ENCODE data around the gene SLC2A5. TPM values are rescaled to one million over a fixed set of nuclear protein-coding genes. Genes with fewer than 3 reads are reported as not detected.

Gene SLC2A5
- total RNA-seq, 1 donor from 2014 or later: 0.79 TPM

GRCh38 chr1:9093581-9093980, 24.1 kb upstream of the SLC2A5 start:
- peaks cover 14% of the 10 kb centered on the region for H3K9me3 Mint-ChIP-seq (ENCODE audit: unreplicated experiment)
- H4K20me1 ChIP-seq (ENCODE audit: insufficient read depth, low read length): no peaks in the 10 kb centered on the region
- H3K9me3 ChIP-seq (ENCODE audit: insufficient read depth, low read depth, low read length): no peaks in the 10 kb centered on the region
- TF ChIP-seq CTCF (IDR thresholded peaks at IDR 0.05; ENCODE audit: insufficient read depth, low read depth, low read length): no peak
- TF ChIP-seq EZH2 (IDR thresholded peaks at IDR 0.05; ENCODE audit: insufficient read depth, low read length): no peak
- FAIRE-seq (no peak), DNase-seq (ENCODE audit: low read depth) (no peak)
- H3K27ac Mint-ChIP-seq (ENCODE audit: unreplicated experiment): no peak overlapping the region
- peaks cover 37% of the 10 kb centered on the region for H3K27me3 ChIP-seq (ENCODE audit: insufficient read depth, low read length)
- H3K9ac ChIP-seq (ENCODE audit: low read length): no peak overlapping the region
- no peaks in the 10 kb centered on the region for H3K36me3 ChIP-seq (ENCODE audit: insufficient read depth, low read length)
- peaks cover 8% of the 10 kb centered on the region for H3K27me3 Mint-ChIP-seq (ENCODE audit: low read depth, unreplicated experiment)
- peaks cover 10% of the 10 kb centered on the region for H3K36me3 Mint-ChIP-seq (ENCODE audit: low read depth, unreplicated experiment)
- no peaks in the 10 kb centered on the region for H3K4me1 ChIP-seq (ENCODE audit: insufficient read depth, low read length)
- no peak overlapping the region for H3K4me2 ChIP-seq (ENCODE audit: low read length)
- H3K4me3 Mint-ChIP-seq (ENCODE audit: unreplicated experiment): no peak overlapping the region
- no peak overlapping the region for H2AFZ ChIP-seq (ENCODE audit: low read depth, low read length)
- no peaks in the 10 kb centered on the region for H3K79me2 ChIP-seq (ENCODE audit: insufficient read depth, low read length)
- no peaks in the 10 kb centered on the region for H3K4me1 Mint-ChIP-seq (ENCODE audit: low read depth, unreplicated experiment)
- no peak overlapping the region for H3K4me3 ChIP-seq (ENCODE audit: insufficient read depth, low read depth, low read length)
- H3K27ac ChIP-seq (ENCODE audit: low read depth, low read length): no peak overlapping the region

- H3K9me3 Mint-ChIP-seq (ENCODE audit: unreplicated experiment): peaks cover 14% of the 10 kb centered on the region
These were observed 23.7 kb upstream of the SLC2A5 start for GRCh38 chr1:9093091-9093490.

More at GRCh38 chr1:9093091-9093490, 23.7 kb upstream of the SLC2A5 start:
- Histone ChIP-seq H3K4me2 (ENCODE audit: low read length) (no peak overlapping the region), H3K4me1 (ENCODE audit: insufficient read depth, low read length) (no peaks in the 10 kb centered on the region), H3K9ac (ENCODE audit: low read length) (no peak overlapping the region), H3K4me3 (ENCODE audit: insufficient read depth, low read depth, low read length) (no peak overlapping the region), H3K27me3 (ENCODE audit: insufficient read depth, low read length) (peaks cover 37% of the 10 kb centered on the region), H3K27ac (ENCODE audit: low read depth, low read length) (no peak overlapping the region), H3K79me2 (ENCODE audit: insufficient read depth, low read length) (no peaks in the 10 kb centered on the region), H3K9me3 (ENCODE audit: insufficient read depth, low read depth, low read length) (no peaks in the 10 kb centered on the region), H4K20me1 (ENCODE audit: insufficient read depth, low read length) (no peaks in the 10 kb centered on the region), H2AFZ (ENCODE audit: low read depth, low read length) (no peak overlapping the region), H3K36me3 (ENCODE audit: insufficient read depth, low read length) (no peaks in the 10 kb centered on the region)
- TF ChIP-seq EZH2 (IDR thresholded peaks at IDR 0.05; ENCODE audit: insufficient read depth, low read length) (no peak), CTCF (IDR thresholded peaks at IDR 0.05; ENCODE audit: insufficient read depth, low read depth, low read length) (no peak)
- DNase-seq (ENCODE audit: low read depth) (no peak), FAIRE-seq (no peak)
- Mint-ChIP-seq H3K4me3 (ENCODE audit: unreplicated experiment) (no peak overlapping the region), H3K4me1 (ENCODE audit: low read depth, unreplicated experiment) (no peaks in the 10 kb centered on the region), H3K27me3 (ENCODE audit: low read depth, unreplicated experiment) (peaks cover 8% of the 10 kb centered on the region), H3K36me3 (ENCODE audit: low read depth, unreplicated experiment) (peaks cover 10% of the 10 kb centered on the region), H3K27ac (ENCODE audit: unreplicated experiment) (no peak overlapping the region)
